Measurements from ENCODE around the gene AKAP13. TPM values are rescaled to one million over a fixed set of nuclear protein-coding genes. Genes with fewer than 3 reads are reported as not detected.
A peak's percentile ranks its signal among the peaks of the same experiment; 100 is the strongest.

AKAP13 gene
- total RNA-seq, 2 experiments from 2014 or later = 282 to 304 TPM

DNA sequence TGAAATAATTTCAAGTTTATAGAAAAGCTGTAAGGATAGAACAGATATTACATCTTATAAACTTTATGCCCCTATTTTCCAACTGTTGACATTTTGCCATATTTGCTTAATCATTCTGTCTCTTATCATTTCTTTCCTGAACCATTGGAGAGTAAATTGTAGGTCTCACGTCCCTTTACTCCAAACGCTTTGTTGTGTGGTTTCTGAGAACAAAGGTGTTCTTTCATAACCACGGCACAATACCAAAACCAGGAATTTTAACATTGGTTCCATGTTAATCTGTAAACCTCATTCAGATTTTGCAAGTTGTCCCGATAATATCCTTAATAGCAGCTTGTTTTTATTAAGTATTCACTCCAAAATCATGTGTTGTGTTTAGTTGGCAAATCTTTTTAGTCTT, 134.8 kb downstream of the AKAP13 start:
- H3K9me3 ChIP-seq (ENCODE audit: control insufficient read depth in 1 of 2, insufficient read depth in 1 of 2, low read length in 2 of 2) = no peaks in the 10 kb centered on the region
- no peak for TF ChIP-seq CTCF (IDR thresholded peaks at IDR 0.05)
- no peak for DNase-seq
- ChIA-PET POLR2A (no interaction called here), CTCF (no interaction called here)
- no peaks in the 10 kb centered on the region for H3K27me3 Mint-ChIP-seq
- H3K27ac ChIP-seq (ENCODE audit: low read depth in 1 of 2, low read length in 2 of 2) = no peak overlapping the region
- no peak for ATAC-seq (ENCODE audit: poor library complexity)
- no peak overlapping the region for H3K4me3 ChIP-seq (ENCODE audit: low read length)
- peak overlapping the region; percentile 5 for H3K27ac Mint-ChIP-seq
- H3K36me3 Mint-ChIP-seq (ENCODE audit: low read depth) = peaks cover under 1% of the 10 kb centered on the region
- intact Hi-C loops (cut with DNase I, micrococcal nuclease) = no loop called here
- no peaks in the 10 kb centered on the region for H3K36me3 ChIP-seq (ENCODE audit: insufficient read depth, low read length)
- no peak overlapping the region for H3K4me3 Mint-ChIP-seq
- H3K4me1 Mint-ChIP-seq (ENCODE audit: low read depth) = peaks cover 85% of the 10 kb centered on the region
- H3K4me1 ChIP-seq (ENCODE audit: insufficient read depth, low read length) = no peaks in the 10 kb centered on the region
- no peaks in the 10 kb centered on the region for H3K9me3 Mint-ChIP-seq
- no peaks in the 10 kb centered on the region for H3K27me3 ChIP-seq (ENCODE audit: control insufficient read depth in 1 of 2, insufficient read depth in 2 of 2, low read length in 2 of 2)

DNA sequence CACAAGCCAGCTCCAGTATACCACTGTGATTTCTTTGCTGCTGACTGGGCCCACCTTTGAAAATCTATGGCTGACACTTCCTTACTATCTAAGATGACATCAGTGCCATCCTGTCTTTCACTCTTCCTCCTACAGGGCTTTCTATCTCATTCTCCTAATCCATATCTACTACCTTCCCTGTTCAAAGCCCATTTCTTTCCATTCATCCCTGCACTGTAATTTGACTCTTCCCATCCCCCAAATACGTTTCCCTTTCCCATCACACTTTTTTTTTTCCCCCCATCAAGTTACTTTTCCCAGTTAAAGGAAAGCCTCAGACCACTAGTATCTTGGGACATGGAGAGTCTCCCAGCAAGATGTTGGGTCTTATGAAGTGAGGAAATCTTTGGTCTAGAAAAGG, 136.7 kb downstream of the AKAP13 start:
- CTCF ChIA-PET = no interaction called here
- H3K27me3 ChIP-seq (ENCODE audit: control insufficient read depth in 1 of 2, insufficient read depth in 2 of 2, low read length in 2 of 2) = no peaks in the 10 kb centered on the region
- POLR2A ChIA-PET = no interaction called here
- H3K4me3 Mint-ChIP-seq = no peak overlapping the region
- H3K36me3 Mint-ChIP-seq (ENCODE audit: low read depth) = peaks cover 14% of the 10 kb centered on the region
- no peaks in the 10 kb centered on the region for H3K36me3 ChIP-seq (ENCODE audit: insufficient read depth, low read length)
- no peaks in the 10 kb centered on the region for H3K9me3 ChIP-seq (ENCODE audit: control insufficient read depth in 1 of 2, insufficient read depth in 1 of 2, low read length in 2 of 2)
- no peaks in the 10 kb centered on the region for H3K9me3 Mint-ChIP-seq
- ATAC-seq (ENCODE audit: poor library complexity) (no peak), DNase-seq (no peak)
- no peak overlapping the region for H3K4me3 ChIP-seq (ENCODE audit: low read length)
- H3K27ac ChIP-seq (ENCODE audit: low read depth in 1 of 2, low read length in 2 of 2) = no peak overlapping the region
- TF ChIP-seq CTCF (IDR thresholded peaks at IDR 0.05) = no peak
- no peaks in the 10 kb centered on the region for H3K4me1 ChIP-seq (ENCODE audit: insufficient read depth, low read length)
- intact Hi-C loops (cut with DNase I, micrococcal nuclease) = no loop called here
- peaks cover 83% of the 10 kb centered on the region for H3K4me1 Mint-ChIP-seq (ENCODE audit: low read depth)
- H3K27ac Mint-ChIP-seq = peak overlapping the region; percentile 19
- no peaks in the 10 kb centered on the region for H3K27me3 Mint-ChIP-seq

DNA sequence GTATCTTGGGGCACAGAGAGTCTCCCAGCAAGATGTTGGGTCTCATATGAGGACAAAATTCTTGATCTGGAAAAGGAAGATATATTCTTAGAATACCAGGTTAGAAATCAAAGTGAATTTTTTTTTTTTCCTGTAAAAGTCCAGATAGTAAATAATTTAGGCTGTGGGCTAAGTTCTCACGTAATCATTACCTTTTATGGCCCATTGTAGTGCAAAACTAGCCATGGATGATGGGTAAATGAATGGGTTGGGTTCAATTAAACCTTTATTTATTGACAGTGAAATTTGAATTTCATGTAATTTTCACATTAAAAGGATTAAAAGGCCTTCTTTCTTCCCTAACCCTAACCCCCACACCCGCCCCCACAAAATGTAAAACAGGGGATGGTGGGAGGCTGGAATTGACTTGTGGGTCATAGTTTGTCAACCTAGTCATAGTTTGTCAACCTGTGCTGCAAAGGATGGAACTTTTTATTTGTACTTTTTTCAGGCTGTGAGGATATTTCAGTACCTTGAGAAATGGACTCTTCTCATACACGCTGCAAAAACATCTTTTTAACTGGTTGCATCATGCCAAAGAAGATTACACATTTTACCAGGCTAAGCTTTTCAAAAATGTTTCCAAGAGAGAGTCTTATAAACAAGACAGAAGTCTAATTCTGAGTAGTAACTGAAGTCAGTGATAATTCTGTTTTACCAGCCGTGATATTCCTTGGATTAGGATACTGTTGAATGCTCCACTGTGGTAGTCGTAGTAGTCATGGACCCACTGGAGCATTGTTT, 138.8 kb downstream of the AKAP13 start:
- Mint-ChIP-seq H3K36me3 (ENCODE audit: low read depth) (peaks cover 30% of the 10 kb centered on the region), H3K27me3 (no peaks in the 10 kb centered on the region), H3K9me3 (no peaks in the 10 kb centered on the region), H3K4me3 (no peak overlapping the region), H3K4me1 (ENCODE audit: low read depth) (peaks cover 81% of the 10 kb centered on the region), H3K27ac (no peak overlapping the region)
- ChIA-PET CTCF (no interaction called here), POLR2A (no interaction called here)
- Histone ChIP-seq H3K27me3 (ENCODE audit: control insufficient read depth in 1 of 2, insufficient read depth in 2 of 2, low read length in 2 of 2) (no peaks in the 10 kb centered on the region), H3K27ac (ENCODE audit: low read depth in 1 of 2, low read length in 2 of 2) (no peak overlapping the region), H3K9me3 (ENCODE audit: control insufficient read depth in 1 of 2, insufficient read depth in 1 of 2, low read length in 2 of 2) (no peaks in the 10 kb centered on the region), H3K4me1 (ENCODE audit: insufficient read depth, low read length) (no peaks in the 10 kb centered on the region), H3K36me3 (ENCODE audit: insufficient read depth, low read length) (peaks cover 5% of the 10 kb centered on the region), H3K4me3 (ENCODE audit: low read length) (no peak overlapping the region)
- DNase-seq (no peak), ATAC-seq (ENCODE audit: poor library complexity) (no peak)
- TF ChIP-seq CTCF (IDR thresholded peaks at IDR 0.05) = no peak
- intact Hi-C loops (cut with DNase I, micrococcal nuclease) = no loop called here
